Natural killer cell (primary cell): ENCODE data around the gene ATP11A. TPM values are rescaled to one million over a fixed set of nuclear protein-coding genes. Genes with fewer than 3 reads are reported as not detected.

Source experiments
- ATAC-seq, 3 donors: fragments of 150-1000 bp in 2 of 3; fragments of 200-7000 bp in 1 of 3; cut with Tn5 transposase; 1 replicate in 1 of 3; 2 replicates in 2 of 3; pipeline ENCODE4 v1.10.0; 2021; ENCODE audit warnings: mild to moderate bottlenecking in 2 of 3, moderate library complexity in 2 of 3
- DNase-seq, 2 donors: peaks; one replicate each; pipeline versions ENCODE4 v3.0.0 to v3.0.0-alpha.2; 2013 to 2021; ENCODE audit warnings: mixed read lengths in 1 of 2
- H3K27ac ChIP-seq: one replicate; pipeline ENCODE4 v1.5.1; 2013; ENCODE audit warnings: mild to moderate bottlenecking, low read length
- H3K27me3 ChIP-seq: one replicate; pipeline ENCODE4 v1.6.1; 2013; ENCODE audit warnings: low read length; ENCODE audit not compliant: control insufficient read depth, insufficient read depth
- H3K36me3 ChIP-seq: one replicate; pipeline ENCODE4 v1.6.1; 2013; ENCODE audit warnings: low read length; ENCODE audit not compliant: control insufficient read depth, insufficient read depth
- H3K4me1 ChIP-seq: one replicate; pipeline ENCODE4 v1.6.1; 2013; ENCODE audit warnings: low read length; ENCODE audit not compliant: control insufficient read depth, insufficient read depth
- H3K4me3 ChIP-seq: one replicate; pipeline ENCODE4 v1.5.1; 2013; ENCODE audit warnings: low read length
- H3K9me3 ChIP-seq: one replicate; pipeline ENCODE4 v1.6.1; 2013; ENCODE audit warnings: low read length; ENCODE audit not compliant: control insufficient read depth, insufficient read depth
- H3K27ac Mint-ChIP-seq, 2 donors: one replicate each; pipeline ENCODE4 v1.8.0; 2022; ENCODE audit warnings: mild to moderate bottlenecking in 2 of 2, mixed read lengths in 2 of 2, moderate library complexity in 1 of 2
- H3K27me3 Mint-ChIP-seq, 2 donors: one replicate each; pipeline ENCODE4 v1.8.0; 2022; ENCODE audit warnings: low read depth in 2 of 2, mixed read lengths in 2 of 2
- H3K36me3 Mint-ChIP-seq: one replicate; pipeline ENCODE4 v1.8.0; 2022; ENCODE audit warnings: mixed read lengths
- H3K4me1 Mint-ChIP-seq, 2 donors: one replicate each; pipeline ENCODE4 v1.8.0; 2022; ENCODE audit warnings: mixed read lengths in 2 of 2
- H3K4me3 Mint-ChIP-seq: one replicate; pipeline ENCODE4 v1.8.0; 2022; ENCODE audit warnings: mild to moderate bottlenecking, moderate library complexity, mixed read lengths
- H3K9me3 Mint-ChIP-seq, 2 donors: one replicate each; pipeline ENCODE4 v1.8.0; 2022; ENCODE audit warnings: mixed read lengths in 2 of 2
- WGBS: methylation state at CpG from one replicate; pipeline ENCODE4 v1.1.7; 2013; ENCODE audit warnings: missing lambda C conversion rate; ENCODE audit not compliant: insufficient coverage; 5-methylcytosine and 5-hydroxymethylcytosine counted together
- intact Hi-C: fragments of 100-400 bp; cut with micrococcal nuclease; formaldehyde crosslinking; loops from one replicate; pipeline ENCODE4 v1.14.2; 2022
- total RNA-seq, 4 donors: library from RNA; stranded (reverse); fragments of 120-200 nt in 1 of 4; gene quantifications; one replicate each; pipeline versions ENCODE4 v1.2.3 to v1.2.4, GENCODE V29; 2013 to 2022
- TF ChIP-seq, protein P1 (sequence below): fragments of 200-600 bp; IDR thresholded peaks from one replicate; pipeline ENCODE4 v1.8.0; 2022; ENCODE audit warnings: antibody characterized with exemption

Gene ATP11A
- total RNA-seq, 3 donors from 2014 or later (not counting 1 experiment from before 2014, with no cell fraction given): 47.1 to 68.6 (median 50.7) TPM

GRCh38 chr13:112777637-112778406 lies 88.0 kb downstream of the ATP11A start:
- no peak for ATAC-seq
- Histone ChIP-seq H3K27me3 (no peaks in the 10 kb centered on the region), H3K36me3 (no peaks in the 10 kb centered on the region), H3K4me1 (no peaks in the 10 kb centered on the region), H3K4me3 (no peak overlapping the region), H3K27ac (no peak overlapping the region), H3K9me3 (no peaks in the 10 kb centered on the region)
- Mint-ChIP-seq H3K27ac (no peak overlapping the region), H3K9me3 (no peaks in the 10 kb centered on the region), H3K4me3 (no peak overlapping the region), H3K36me3 (no peaks in the 10 kb centered on the region), H3K27me3 (no peaks in the 10 kb centered on the region), H3K4me1 (peaks cover 22 to 26% of the 10 kb centered on the region in 2 donors)
- no peak for DNase-seq
- intact Hi-C loops: no loop called here
- 87% methylated on average over 27 of the region's 27 CpGs for WGBS
- TF ChIP-seq, protein P1, sequence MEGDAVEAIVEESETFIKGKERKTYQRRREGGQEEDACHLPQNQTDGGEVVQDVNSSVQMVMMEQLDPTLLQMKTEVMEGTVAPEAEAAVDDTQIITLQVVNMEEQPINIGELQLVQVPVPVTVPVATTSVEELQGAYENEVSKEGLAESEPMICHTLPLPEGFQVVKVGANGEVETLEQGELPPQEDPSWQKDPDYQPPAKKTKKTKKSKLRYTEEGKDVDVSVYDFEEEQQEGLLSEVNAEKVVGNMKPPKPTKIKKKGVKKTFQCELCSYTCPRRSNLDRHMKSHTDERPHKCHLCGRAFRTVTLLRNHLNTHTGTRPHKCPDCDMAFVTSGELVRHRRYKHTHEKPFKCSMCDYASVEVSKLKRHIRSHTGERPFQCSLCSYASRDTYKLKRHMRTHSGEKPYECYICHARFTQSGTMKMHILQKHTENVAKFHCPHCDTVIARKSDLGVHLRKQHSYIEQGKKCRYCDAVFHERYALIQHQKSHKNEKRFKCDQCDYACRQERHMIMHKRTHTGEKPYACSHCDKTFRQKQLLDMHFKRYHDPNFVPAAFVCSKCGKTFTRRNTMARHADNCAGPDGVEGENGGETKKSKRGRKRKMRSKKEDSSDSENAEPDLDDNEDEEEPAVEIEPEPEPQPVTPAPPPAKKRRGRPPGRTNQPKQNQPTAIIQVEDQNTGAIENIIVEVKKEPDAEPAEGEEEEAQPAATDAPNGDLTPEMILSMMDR: no peak

- TF ChIP-seq, protein P1: no peak
- Histone ChIP-seq H3K36me3 (no peaks in the 10 kb centered on the region), H3K27ac (no peak overlapping the region), H3K27me3 (no peaks in the 10 kb centered on the region), H3K4me3 (no peak overlapping the region), H3K4me1 (no peaks in the 10 kb centered on the region), H3K9me3 (no peaks in the 10 kb centered on the region)
- WGBS: 93% methylated on average over 23 of the region's 23 CpGs
- Mint-ChIP-seq H3K4me1 (peaks cover 34 to 38% of the 10 kb centered on the region in 2 donors), H3K4me3 (no peak overlapping the region), H3K36me3 (no peaks in the 10 kb centered on the region), H3K27me3 (no peaks in the 10 kb centered on the region), H3K9me3 (no peaks in the 10 kb centered on the region), H3K27ac (no peak overlapping the region)
- ATAC-seq (no peak), DNase-seq (no peak)
- intact Hi-C loops: no loop called here
These were observed 90.2 kb downstream of the ATP11A start for GRCh38 chr13:112779856-112780604.

DNA sequence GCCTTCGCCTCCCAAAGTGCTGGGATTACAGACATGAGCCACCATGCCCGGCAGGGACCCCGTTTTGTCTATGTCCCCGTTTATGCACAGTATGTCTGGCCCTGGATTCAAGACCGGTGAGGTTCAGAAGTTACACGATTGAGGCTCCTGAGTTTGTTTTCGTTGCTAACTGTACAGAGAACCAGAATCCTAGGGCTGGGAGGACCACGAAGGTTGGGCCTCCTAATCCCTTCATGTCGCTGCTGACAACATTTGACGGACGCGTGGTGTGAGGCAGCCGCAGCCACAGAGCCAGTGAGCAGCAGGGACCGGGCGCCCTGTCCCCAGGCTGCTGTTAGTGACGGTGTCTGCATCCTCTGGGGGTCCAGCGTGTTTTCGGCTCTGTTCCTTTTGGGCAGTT lies 91.4 kb downstream of the ATP11A start:
- ATAC-seq (no peak), DNase-seq (no peak)
- Mint-ChIP-seq H3K4me3 (no peak overlapping the region), H3K27me3 (no peaks in the 10 kb centered on the region), H3K9me3 (no peaks in the 10 kb centered on the region), H3K4me1 (peaks cover 34 to 38% of the 10 kb centered on the region in 2 donors), H3K36me3 (no peaks in the 10 kb centered on the region), H3K27ac (peak overlapping the region in 1 of 2 donors; percentile 40)
- whole genome bisulfite sequencing: 97% methylated on average over 18 of the region's 18 CpGs
- no peak overlapping the region for H3K27ac ChIP-seq
- H3K4me1 ChIP-seq: no peaks in the 10 kb centered on the region
- no peak overlapping the region for H3K4me3 ChIP-seq
- intact Hi-C loops: no loop called here
- H3K36me3 ChIP-seq: no peaks in the 10 kb centered on the region
- TF ChIP-seq, protein P1: no peak
- H3K9me3 ChIP-seq: no peaks in the 10 kb centered on the region
- no peaks in the 10 kb centered on the region for H3K27me3 ChIP-seq
